Hepatocyte (in vitro differentiated cells): ENCODE results near the gene SLC4A8. TPM values are rescaled to one million over a fixed set of nuclear protein-coding genes. Genes with fewer than 3 reads are reported as not detected.

Experiments used
- DNase-seq: peaks from one replicate; pipeline ENCODE4 v3.0.0-alpha.2; 2016; ENCODE audit warnings: low spot score
- H2AFZ ChIP-seq: fragments of 200-600 bp; sonication (generic); 2 replicates; pipeline ENCODE4 v1.6.0; 2016; ENCODE audit warnings: antibody characterized with exemption, mild to moderate bottlenecking
- H3K27ac ChIP-seq: fragments of 200-600 bp; sonication (generic); 2 replicates; pipeline ENCODE4 v1.5.1; 2016; ENCODE audit warnings: mild to moderate bottlenecking
- H3K27me3 ChIP-seq: fragments of 200-600 bp; sonication (generic); 2 replicates; pipeline ENCODE4 v1.6.1; 2016
- H3K36me3 ChIP-seq: fragments of 200-600 bp; sonication (generic); replicated peaks from 2 replicates; pipeline ENCODE4 v1.5.1; 2016; ENCODE audit warnings: low read depth; ENCODE audit not compliant: insufficient read depth
- H3K4me1 ChIP-seq: fragments of 200-600 bp; sonication (generic); 2 replicates; pipeline ENCODE4 v1.5.1; 2016; ENCODE audit warnings: mild to moderate bottlenecking, moderate library complexity; ENCODE audit not compliant: insufficient read depth
- H3K4me2 ChIP-seq: fragments of 200-600 bp; sonication (generic); 2 replicates; pipeline ENCODE4 v1.6.0; 2016
- H3K4me3 ChIP-seq: fragments of 200-600 bp; sonication (generic); 2 replicates; pipeline ENCODE4 v1.5.1; 2016; ENCODE audit warnings: mild to moderate bottlenecking
- H3K79me2 ChIP-seq: fragments of 200-600 bp; sonication (generic); 2 replicates; pipeline ENCODE4 v1.6.0; 2017; ENCODE audit warnings: mild to moderate bottlenecking
- H3K9me2 ChIP-seq: fragments of 200-600 bp; sonication (generic); replicated peaks from 2 replicates; pipeline ENCODE4 v1.6.0; 2017; ENCODE audit warnings: mild to moderate bottlenecking; ENCODE audit not compliant: insufficient read depth
- H3K9me3 ChIP-seq: fragments of 200-600 bp; sonication (generic); 2 replicates; pipeline ENCODE4 v1.5.1; 2016; ENCODE audit warnings: low read depth, mild to moderate bottlenecking
- H4K20me1 ChIP-seq: fragments of 200-600 bp; sonication (generic); 2 replicates; pipeline ENCODE4 v1.6.0; 2016; ENCODE audit warnings: mild to moderate bottlenecking; ENCODE audit not compliant: insufficient read depth, poor library complexity, severe bottlenecking
- CTCF ChIP-seq: fragments of 200-600 bp; sonication (generic); IDR thresholded peaks from 2 replicates; pipeline ENCODE4 v1.5.1; 2016; ENCODE audit warnings: antibody characterized with exemption, mild to moderate bottlenecking; ENCODE audit not compliant: poor library complexity
- EZH2 ChIP-seq: fragments of 200-600 bp; sonication (generic); IDR thresholded peaks from 2 replicates; pipeline ENCODE4 v1.6.1; 2016; ENCODE audit warnings: antibody characterized with exemption, mild to moderate bottlenecking, borderline replicate concordance
- EZH2phosphoT487 ChIP-seq: fragments of 200-600 bp; sonication (generic); IDR thresholded peaks from one replicate; pipeline ENCODE4 v1.6.1; 2018; ENCODE audit warnings: antibody characterized with exemption, mild to moderate bottlenecking, low read depth, moderate library complexity; ENCODE audit not compliant: unreplicated experiment, severe bottlenecking
- WGBS: methylation state at CpG from one replicate; pipeline ENCODE4 v1.1.6; 2016; ENCODE audit warnings: low lambda C conversion rate; ENCODE audit errors: missing lambda C conversion rate; 5-methylcytosine and 5-hydroxymethylcytosine counted together
- polyA plus RNA-seq: library from polyadenylated mRNA; unstranded; fragments of >200 nt; fragmentation: Nextera tagmentation; extraction: Ambion mirVana; gene quantifications from 2 replicates; pipeline ENCODE4 v1.2.1, GENCODE V29; 2016
- total RNA-seq: library from RNA; depleted of rRNA; stranded (reverse); fragments of >200 nt; gene quantifications from 2 replicates; pipeline ENCODE4 v1.2.3, GENCODE V29; 2014

SLC4A8 gene
- total and polyA plus RNA-seq, 2 experiments from 2014 or later: 14.9 to 18.0 TPM

GRCh38 chr12:51517800-51518199 is 93.2 kb downstream of the SLC4A8 start:
- no peak overlapping the region for H3K4me3 ChIP-seq
- TF ChIP-seq EZH2phosphoT487 (no peak), EZH2 (no peak), CTCF (no peak)
- H3K27me3 ChIP-seq: no peaks in the 10 kb centered on the region
- no peaks in the 10 kb centered on the region for H3K36me3 ChIP-seq
- H2AFZ ChIP-seq: no peak overlapping the region
- no peak overlapping the region for H3K4me2 ChIP-seq
- H3K4me1 ChIP-seq: no peaks in the 10 kb centered on the region
- no peak overlapping the region for H3K27ac ChIP-seq
- 68% methylated on average over 6 of the region's 6 CpGs for WGBS
- H3K9me2 ChIP-seq: no peaks in the 10 kb centered on the region
- H3K9me3 ChIP-seq: no peaks in the 10 kb centered on the region
- H4K20me1 ChIP-seq: no peaks in the 10 kb centered on the region
- no peak for DNase-seq
- no peaks in the 10 kb centered on the region for H3K79me2 ChIP-seq

GRCh38 chr12:51519755-51520154 is 95.1 kb downstream of the SLC4A8 start:
- TF ChIP-seq EZH2: no peak
- no peak for TF ChIP-seq EZH2phosphoT487
- TF ChIP-seq CTCF: no peak
- no peak overlapping the region for H2AFZ ChIP-seq
- 91% methylated on average over 2 of the region's 2 CpGs for WGBS
- no peaks in the 10 kb centered on the region for H3K9me2 ChIP-seq
- H3K9me3 ChIP-seq: no peaks in the 10 kb centered on the region
- H3K27ac ChIP-seq: no peak overlapping the region
- H3K79me2 ChIP-seq: no peaks in the 10 kb centered on the region
- H3K4me1 ChIP-seq: peaks cover 8% of the 10 kb centered on the region
- H4K20me1 ChIP-seq: no peaks in the 10 kb centered on the region
- no peak overlapping the region for H3K4me3 ChIP-seq
- H3K27me3 ChIP-seq: no peaks in the 10 kb centered on the region
- no peak for DNase-seq
- H3K4me2 ChIP-seq: no peak overlapping the region
- no peaks in the 10 kb centered on the region for H3K36me3 ChIP-seq

- no peaks in the 10 kb centered on the region for H3K27me3 ChIP-seq
- H3K4me2 ChIP-seq: no peak overlapping the region
- no peaks in the 10 kb centered on the region for H3K9me2 ChIP-seq
- TF ChIP-seq EZH2phosphoT487: no peak
- no peak for TF ChIP-seq EZH2
- no peak for TF ChIP-seq CTCF
- no peak for DNase-seq
- no peaks in the 10 kb centered on the region for H3K79me2 ChIP-seq
- no peaks in the 10 kb centered on the region for H4K20me1 ChIP-seq
- WGBS: 87% methylated on average over 13 of the region's 13 CpGs
- H3K36me3 ChIP-seq: no peaks in the 10 kb centered on the region
- H3K4me3 ChIP-seq: no peak overlapping the region
- H3K27ac ChIP-seq: no peak overlapping the region
- H3K9me3 ChIP-seq: no peaks in the 10 kb centered on the region
- no peak overlapping the region for H2AFZ ChIP-seq
- peaks cover 11% of the 10 kb centered on the region for H3K4me1 ChIP-seq
Observed at GRCh38 chr12:51520576-51521325, 96.1 kb downstream of the SLC4A8 start.
